Measurements from ENCODE around the gene CCDC137. TPM values are rescaled to one million over a fixed set of nuclear protein-coding genes. Genes with fewer than 3 reads are reported as not detected.

The CCDC137 gene
- total and polyA plus RNA-seq, 2 of the 13 experiments (the other 11 are each of a cell fraction or from before 2014, with no cell fraction given) = 14.6 to 39.1 TPM

DNA sequence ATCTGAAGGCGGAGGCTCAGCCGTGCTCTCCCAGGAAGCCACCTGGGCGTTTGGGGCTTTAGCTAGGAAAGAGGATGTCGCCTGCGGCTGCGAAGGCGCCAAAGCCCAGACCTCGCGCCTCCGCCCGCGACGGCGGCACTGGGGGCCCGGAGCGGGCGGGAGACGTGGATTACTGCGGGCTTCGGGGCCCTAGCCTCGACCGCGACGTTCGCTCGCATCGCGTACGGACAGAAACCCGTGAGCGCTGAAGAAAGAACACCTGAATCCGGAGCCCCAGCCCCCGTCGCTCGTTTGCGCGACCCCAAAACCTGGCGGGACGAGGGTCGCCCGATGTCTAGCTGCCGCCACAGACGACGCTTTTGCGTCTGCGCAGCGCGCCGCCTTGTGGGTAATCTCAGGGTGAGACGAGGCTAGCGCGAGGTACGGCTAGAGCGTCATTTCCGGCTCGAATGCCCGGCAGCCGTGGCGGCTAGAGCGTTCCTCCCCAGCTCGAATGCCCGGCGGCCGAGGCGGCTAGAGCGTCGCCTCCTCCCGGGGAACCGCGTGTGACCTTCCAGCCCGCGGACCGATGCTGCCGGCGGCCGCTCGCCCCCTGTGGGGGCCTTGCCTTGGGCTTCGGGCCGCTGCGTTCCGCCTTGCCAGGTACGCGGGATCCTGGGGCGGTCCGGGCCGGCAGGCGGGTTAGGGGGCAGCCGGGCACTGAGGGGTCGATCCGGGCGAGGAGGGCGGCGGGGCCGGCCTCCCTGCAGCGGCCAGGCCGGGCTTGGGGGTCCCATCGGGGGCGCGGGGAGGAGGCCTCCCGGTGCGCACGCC is 36.6 kb downstream of the CCDC137 start, which contains the start of gene MRPL12 (continued):
- TF ChIP-seq SMAD9 (CRISPR knock-in tag; IDR thresholded peaks at IDR 0.05) (0 out of 2 replicates have a peak, but pooled peaks have one; percentile 10), ZNF775 (CRISPR knock-in tag; IDR thresholded peaks at IDR 0.05; ENCODE audit: borderline replicate concordance) (no peak), SP1 (IDR thresholded peaks at IDR 0.05) (no peak), SP1 (CRISPR knock-in tag; IDR thresholded peaks at IDR 0.05) (peak; percentile 69), ZNF567 (CRISPR knock-in tag; IDR thresholded peaks at IDR 0.05; ENCODE audit: borderline replicate concordance) (no peak), ZNF530 (CRISPR knock-in tag; IDR thresholded peaks at IDR 0.05; ENCODE audit: low read depth) (no peak), THAP11 (CRISPR knock-in tag; IDR thresholded peaks at IDR 0.05) (peak; percentile 96), KDM2A (CRISPR knock-in tag; IDR thresholded peaks at IDR 0.05; ENCODE audit: borderline replicate concordance, low read depth) (peak; percentile 98), ZNF557 (CRISPR knock-in tag; IDR thresholded peaks at IDR 0.05) (0 out of 2 replicates have a peak, but pooled peaks have one; percentile 43), SRSF4 (IDR thresholded peaks at IDR 0.05; ENCODE audit: low read depth, low read length, poor library complexity, severe bottlenecking) (peak; percentile 67), ZNF331 (CRISPR knock-in tag; IDR thresholded peaks at IDR 0.05) (peak; percentile 89), FOXO1 (CRISPR knock-in tag; IDR thresholded peaks at IDR 0.05) (peak; percentile 85), PHF8 (CRISPR knock-in tag; IDR thresholded peaks at IDR 0.05) (peak; percentile 93), ZNF317 (CRISPR knock-in tag; IDR thresholded peaks at IDR 0.05) (peak; percentile 12; the same call in 1 of the 2 replicates), ZFP36 (IDR thresholded peaks at IDR 0.05; ENCODE audit: borderline replicate concordance, low read depth, low read length, partially characterized antibody) (no peak), HOXA5 (CRISPR knock-in tag; IDR thresholded peaks at IDR 0.05) (peak; percentile 92), JUND (CRISPR knock-in tag; IDR thresholded peaks at IDR 0.05) (peak; percentile 76), TOPORS (CRISPR knock-in tag; IDR thresholded peaks at IDR 0.05) (peak; percentile 79; the same call in 1 of the 2 replicates), ZNF614 (CRISPR knock-in tag; IDR thresholded peaks at IDR 0.05; ENCODE audit: borderline replicate concordance) (peak; percentile 52; the same call in 1 of the 2 replicates), DR1 (CRISPR knock-in tag; IDR thresholded peaks at IDR 0.05) (peak; percentile 89), ARID2 (CRISPR knock-in tag; IDR thresholded peaks at IDR 0.05; ENCODE audit: borderline replicate concordance) (0 out of 2 replicates have a peak, but pooled peaks have one; percentile 61)
- TF ChIP-seq, protein P1, sequence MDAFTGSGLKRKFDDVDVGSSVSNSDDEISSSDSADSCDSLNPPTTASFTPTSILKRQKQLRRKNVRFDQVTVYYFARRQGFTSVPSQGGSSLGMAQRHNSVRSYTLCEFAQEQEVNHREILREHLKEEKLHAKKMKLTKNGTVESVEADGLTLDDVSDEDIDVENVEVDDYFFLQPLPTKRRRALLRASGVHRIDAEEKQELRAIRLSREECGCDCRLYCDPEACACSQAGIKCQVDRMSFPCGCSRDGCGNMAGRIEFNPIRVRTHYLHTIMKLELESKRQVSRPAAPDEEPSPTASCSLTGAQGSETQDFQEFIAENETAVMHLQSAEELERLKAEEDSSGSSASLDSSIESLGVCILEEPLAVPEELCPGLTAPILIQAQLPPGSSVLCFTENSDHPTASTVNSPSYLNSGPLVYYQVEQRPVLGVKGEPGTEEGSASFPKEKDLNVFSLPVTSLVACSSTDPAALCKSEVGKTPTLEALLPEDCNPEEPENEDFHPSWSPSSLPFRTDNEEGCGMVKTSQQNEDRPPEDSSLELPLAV (CRISPR knock-in tag; conservative IDR thresholded peaks at IDR 0.05; ENCODE audit: low read depth) = 0 out of 2 replicates have a peak, but pooled peaks have one; percentile 65
- TF ChIP-seq, protein P2, sequence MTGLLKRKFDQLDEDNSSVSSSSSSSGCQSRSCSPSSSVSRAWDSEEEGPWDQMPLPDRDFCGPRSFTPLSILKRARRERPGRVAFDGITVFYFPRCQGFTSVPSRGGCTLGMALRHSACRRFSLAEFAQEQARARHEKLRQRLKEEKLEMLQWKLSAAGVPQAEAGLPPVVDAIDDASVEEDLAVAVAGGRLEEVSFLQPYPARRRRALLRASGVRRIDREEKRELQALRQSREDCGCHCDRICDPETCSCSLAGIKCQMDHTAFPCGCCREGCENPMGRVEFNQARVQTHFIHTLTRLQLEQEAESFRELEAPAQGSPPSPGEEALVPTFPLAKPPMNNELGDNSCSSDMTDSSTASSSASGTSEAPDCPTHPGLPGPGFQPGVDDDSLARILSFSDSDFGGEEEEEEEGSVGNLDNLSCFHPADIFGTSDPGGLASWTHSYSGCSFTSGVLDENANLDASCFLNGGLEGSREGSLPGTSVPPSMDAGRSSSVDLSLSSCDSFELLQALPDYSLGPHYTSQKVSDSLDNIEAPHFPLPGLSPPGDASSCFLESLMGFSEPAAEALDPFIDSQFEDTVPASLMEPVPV (CRISPR knock-in tag; IDR thresholded peaks at IDR 0.05) = peak; percentile 88
- TF ChIP-seq, protein P3, sequence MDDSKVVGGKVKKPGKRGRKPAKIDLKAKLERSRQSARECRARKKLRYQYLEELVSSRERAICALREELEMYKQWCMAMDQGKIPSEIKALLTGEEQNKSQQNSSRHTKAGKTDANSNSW (CRISPR knock-in tag; IDR thresholded peaks at IDR 0.05; ENCODE audit: borderline replicate concordance) = peak; percentile 89; the same call in 1 of the 2 replicates
- TF ChIP-seq, protein P4, sequence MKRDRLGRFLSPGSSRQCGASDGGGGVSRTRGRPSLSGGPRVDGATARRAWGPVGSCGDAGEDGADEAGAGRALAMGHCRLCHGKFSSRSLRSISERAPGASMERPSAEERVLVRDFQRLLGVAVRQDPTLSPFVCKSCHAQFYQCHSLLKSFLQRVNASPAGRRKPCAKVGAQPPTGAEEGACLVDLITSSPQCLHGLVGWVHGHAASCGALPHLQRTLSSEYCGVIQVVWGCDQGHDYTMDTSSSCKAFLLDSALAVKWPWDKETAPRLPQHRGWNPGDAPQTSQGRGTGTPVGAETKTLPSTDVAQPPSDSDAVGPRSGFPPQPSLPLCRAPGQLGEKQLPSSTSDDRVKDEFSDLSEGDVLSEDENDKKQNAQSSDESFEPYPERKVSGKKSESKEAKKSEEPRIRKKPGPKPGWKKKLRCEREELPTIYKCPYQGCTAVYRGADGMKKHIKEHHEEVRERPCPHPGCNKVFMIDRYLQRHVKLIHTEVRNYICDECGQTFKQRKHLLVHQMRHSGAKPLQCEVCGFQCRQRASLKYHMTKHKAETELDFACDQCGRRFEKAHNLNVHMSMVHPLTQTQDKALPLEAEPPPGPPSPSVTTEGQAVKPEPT (CRISPR knock-in tag; IDR thresholded peaks at IDR 0.05; ENCODE audit: low read depth) = no peak
